ENCODE results near the gene IL1RL2. TPM values are rescaled to one million over a fixed set of nuclear protein-coding genes. Genes with fewer than 3 reads are reported as not detected.

IL1RL2 gene
- total and polyA plus RNA-seq, 2 of the 8 experiments (the other 6 are each of a cell fraction or from before 2014, with no cell fraction given), result not detected

DNA sequence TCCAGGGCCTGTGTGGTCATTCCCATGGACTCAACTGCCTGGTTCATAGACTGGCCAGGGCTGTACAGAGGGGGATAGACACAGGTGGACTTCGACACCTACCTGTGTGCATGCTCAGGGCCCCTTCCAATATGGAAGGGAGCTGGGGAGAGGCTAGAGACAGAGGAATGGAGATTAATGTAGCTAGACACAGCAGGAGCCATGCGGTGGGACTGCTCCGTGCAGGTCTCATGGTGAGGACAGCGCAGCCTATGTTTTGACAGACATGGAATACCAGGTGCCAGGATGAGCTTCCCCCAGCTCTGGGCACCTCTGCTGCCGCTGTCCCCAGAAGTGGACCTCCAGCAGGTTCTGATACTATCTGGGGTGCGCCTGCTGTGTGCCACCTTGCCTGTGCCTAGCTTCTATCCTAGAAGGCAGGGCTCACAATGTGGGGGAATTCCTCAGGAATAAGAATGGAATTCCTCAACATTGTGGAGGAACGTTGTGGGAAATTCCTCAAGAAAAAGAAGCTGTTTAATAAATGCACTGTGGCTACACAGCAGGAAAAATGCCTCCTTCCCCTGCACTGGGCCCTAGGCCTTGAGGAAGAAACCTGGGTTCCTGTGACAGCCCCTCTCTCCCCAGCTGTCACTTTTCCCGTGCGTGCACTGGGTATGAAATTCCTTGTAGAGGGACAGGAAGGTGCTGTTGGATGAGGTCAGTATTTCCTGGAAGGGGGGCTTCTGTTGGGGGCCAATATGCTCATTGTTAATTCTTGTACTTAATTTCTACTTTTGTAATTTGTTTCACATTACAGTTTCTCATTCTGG lies 37.0 kb upstream of the IL1RL2 start:
- no peak overlapping the region for H2BK15ac ChIP-seq (ENCODE audit: low read length)
- no peak overlapping the region for H3K4ac ChIP-seq (replicated peaks; ENCODE audit: insufficient read length, low read depth, low read length)
- H3K79me2 ChIP-seq (ENCODE audit: control insufficient read depth in 1 of 2, insufficient read depth in 2 of 2, low read length in 2 of 2), result no peaks in the 10 kb centered on the region
- no peak overlapping the region for H4K8ac ChIP-seq (ENCODE audit: extremely low read depth, insufficient read depth, low read length)
- H2BK12ac ChIP-seq (ENCODE audit: low read depth, low read length), result no peak overlapping the region
- POLR2A ChIA-PET (ENCODE audit: partially characterized antibody), result no interaction called here
- no peak overlapping the region for H2BK20ac ChIP-seq (ENCODE audit: low read length)
- no peak for DNase-seq (ENCODE audit: low read depth in 1 of 2, low spot score in 2 of 2)
- no peak overlapping the region for H3K27ac ChIP-seq (ENCODE audit: low read depth, low read length)
- no peak overlapping the region for H3K56ac ChIP-seq (replicated peaks; ENCODE audit: insufficient read length, low read depth, low read length)
- no peaks in the 10 kb centered on the region; the same call in 1 of the 2 replicates for H3K23me2 ChIP-seq (ENCODE audit: low read depth, low read length)
- CTCF ChIA-PET (ENCODE audit: partially characterized antibody), result interaction anchor here (0.6 to 1.4 kb wide), 4 partner anchors 63 to 604 kb away, joined by 3 to 4 read pairs (median 3); no protein-coding TSS in a partner anchor
- H3K4me2 ChIP-seq (ENCODE audit: insufficient read depth in 1 of 2, low read depth in 2 of 2, low read length in 2 of 2), result no peak overlapping the region
- H2AK5ac ChIP-seq (ENCODE audit: low read depth, low read length), result no peak overlapping the region
- H3K14ac ChIP-seq (ENCODE audit: insufficient read length), result no peak overlapping the region
- no peak overlapping the region for H3K9ac ChIP-seq (replicated peaks in 1 of 4; ENCODE audit: extremely low read depth in 1 of 4, low read depth in 3 of 4, low read length in 3 of 4)
- peaks cover 3 to 10% of the 10 kb centered on the region in 2 experiments; a peak in 2 of 4 replicates for H3K9me3 ChIP-seq (ENCODE audit: insufficient read depth in 2 of 2, low read depth in 1 of 2, low read length in 1 of 2)
- H3K4me3 ChIP-seq (ENCODE audit: extremely low read depth in 1 of 4, insufficient read depth in 2 of 4, low read depth in 3 of 4, low read length in 4 of 4), result no peak overlapping the region
- no peak overlapping the region for H2BK5ac ChIP-seq (ENCODE audit: low read depth, low read length)
- H2BK120ac ChIP-seq (replicated peaks; ENCODE audit: low read depth, low read length), result no peak overlapping the region
- H3K4me1 ChIP-seq (replicated peaks in 1 of 4; ENCODE audit: control insufficient read depth in 3 of 4, insufficient read depth in 4 of 4, low read length in 3 of 4), result peaks cover 0 to 4% (median 0%) of the 10 kb centered on the region in 4 experiments; a peak in 1 of 7 replicates
- 91% methylated on average over 8 of the region's 9 CpGs; no CpG with 5 or more reads in 1 of the 2 experiments for WGBS, 2 experiments (ENCODE audit: extremely low coverage in 1 of 2, insufficient coverage in 1 of 2, insufficient read length in 1 of 2, insufficient replicate concordance in 2 of 2, low coverage in 1 of 2, low lambda C conversion rate in 2 of 2, missing lambda C conversion rate in 1 of 2)
- H2AFZ ChIP-seq (ENCODE audit: low read length), result no peak overlapping the region
- TF ChIP-seq JUN (IDR thresholded peaks at IDR 0.05; ENCODE audit: low read depth, low read length), result no peak
- TF ChIP-seq TEAD4 (IDR thresholded peaks at IDR 0.05; ENCODE audit: low read depth, low read length), result peak; percentile 25; the same call in 1 of the 2 replicates
- TF ChIP-seq CHD1 (IDR thresholded peaks at IDR 0.05; ENCODE audit: low read depth, low read length), result no peak
- no peak for TF ChIP-seq SIN3A (conservative IDR thresholded peaks at IDR 0.05 in 1 of 2, IDR thresholded peaks at IDR 0.05 in 1 of 2; ENCODE audit: low read depth in 1 of 2, low read length in 2 of 2)
- H4K91ac ChIP-seq (replicated peaks; ENCODE audit: insufficient read length, low read length), result no peak overlapping the region
- H3K23ac ChIP-seq (ENCODE audit: insufficient read length), result no peak overlapping the region
- 0 out of 7 replicates have a peak, but pooled peaks cover 0 to 3% (median 1%) of the 10 kb centered on the region in 4 experiments for H3K27me3 ChIP-seq (replicated peaks in 1 of 4; ENCODE audit: control insufficient read depth in 3 of 4, extremely low read depth in 1 of 4, insufficient read depth in 3 of 4, low read length in 3 of 4)
- H3K36me3 ChIP-seq (ENCODE audit: control insufficient read depth in 2 of 4, insufficient read depth in 4 of 4, low read length in 3 of 4), result no peaks in the 10 kb centered on the region
- H4K20me1 ChIP-seq (replicated peaks in 1 of 2; ENCODE audit: control insufficient read depth in 1 of 2, insufficient read depth in 2 of 2, low read length in 2 of 2), result no peaks in the 10 kb centered on the region
- FAIRE-seq, result no peak
- no peaks in the 10 kb centered on the region for H3K79me1 ChIP-seq (ENCODE audit: low read depth, low read length)
- H4K5ac ChIP-seq (ENCODE audit: insufficient read length, low read depth, low read length), result no peak overlapping the region
- H3K18ac ChIP-seq (ENCODE audit: extremely low read depth, low read length), result no peak overlapping the region
